GM12878 (cell line): Measurements from ENCODE around the gene DCAF4. TPM values are rescaled to one million over a fixed set of nuclear protein-coding genes. Genes with fewer than 3 reads are reported as not detected.

Experiments used
- ATAC-seq: fragments of 200-7000 bp; cut with Tn5 transposase; 3 replicates; pipeline ENCODE4 v1.9.1; 2020; ENCODE audit warnings: mild to moderate bottlenecking, moderate library complexity
- BruUV-seq: library from RNA; stranded (reverse); fragments of 400-500 nt; replicated peaks from 2 replicates; lab custom pipeline; 2021; lab: Mats Ljungman, UMichigan
- CTCF ChIA-PET: fragments of 300-600 bp; sonication (Branson Sonifier 250); formaldehyde crosslinking; extraction: SDS; loops from one replicate; lab custom pipeline; 2021; ENCODE audit warnings: inconsistent platforms; lab: Yijun Ruan, JAX
- POLR2A ChIA-PET: fragments of 350-600 bp; formaldehyde crosslinking; extraction: SDS; loops from one replicate; lab custom pipeline; 2021; ENCODE audit warnings: inconsistent platforms; lab: Charles Lee
- RAD21 ChIA-PET: fragments of 300-600 bp; sonication (Branson Sonifier 250); formaldehyde crosslinking; loops from one replicate; lab custom pipeline; 2023; ENCODE audit warnings: antibody characterized with exemption; ENCODE audit not compliant: unreplicated experiment; lab: Charles Lee
- SMC1A ChIA-PET: fragments of 300-600 bp; sonication (Branson Sonifier 250); formaldehyde crosslinking; loops from one replicate; lab custom pipeline; 2023; ENCODE audit not compliant: unreplicated experiment, uncharacterized antibody; lab: Charles Lee
- DNase-seq: peaks from one replicate; pipeline ENCODE4 v3.0.0-alpha.2; 2011; ENCODE audit warnings: low read depth, low spot score
- FAIRE-seq: peaks from 3 replicates; lab custom pipeline; 2011; peaks lifted over from hg19 to GRCh38; lab: Jason Lieb, UNC
- H2AFZ ChIP-seq: 2 replicates; pipeline ENCODE4 v1.6.0; 2011; ENCODE audit warnings: low read depth, low read length, control low read depth; ENCODE audit not compliant: control insufficient read depth
- H3K27ac ChIP-seq: 2 replicates; pipeline ENCODE4 v1.5.1; 2011; ENCODE audit warnings: control low read depth; ENCODE audit not compliant: control insufficient read depth, insufficient read depth
- H3K27me3 ChIP-seq, 2 experiments: replicated peaks in 1 of 2; 2 replicates each; pipeline versions ENCODE4 v1.6.0 to v1.6.1; 2011; ENCODE audit warnings: low read length in 1 of 2; ENCODE audit not compliant: control insufficient read depth in 2 of 2, insufficient read depth in 2 of 2
- H3K36me3 ChIP-seq, 2 experiments: 2 replicates each; pipeline ENCODE4 v1.5.1; 2011; ENCODE audit warnings: low read length in 1 of 2; ENCODE audit not compliant: control insufficient read depth in 2 of 2, insufficient read depth in 2 of 2
- H3K4me1 ChIP-seq: 2 replicates; pipeline ENCODE4 v1.6.1; 2011; ENCODE audit warnings: mild to moderate bottlenecking, low read length, moderate library complexity, mixed read lengths; ENCODE audit not compliant: control insufficient read depth, insufficient read depth
- H3K4me2 ChIP-seq: 2 replicates; pipeline ENCODE4 v1.6.0; 2011; ENCODE audit warnings: control low read depth; ENCODE audit not compliant: control insufficient read depth, insufficient read depth
- H3K4me3 ChIP-seq: fragments of 200-600 bp; sonication (generic); 2 replicates; pipeline ENCODE4 v1.5.1; 2016
- H3K79me2 ChIP-seq: 2 replicates; pipeline ENCODE4 v1.6.0; 2011; ENCODE audit warnings: low read length; ENCODE audit not compliant: control insufficient read depth, insufficient read depth
- H3K9ac ChIP-seq: 2 replicates; pipeline ENCODE4 v1.8.0; 2011; ENCODE audit warnings: low read length, control low read depth, mixed read lengths; ENCODE audit not compliant: control insufficient read depth, insufficient read depth
- H3K9me3 ChIP-seq: replicated peaks from 3 replicates; pipeline ENCODE4 v1.5.1; 2011; ENCODE audit warnings: mild to moderate bottlenecking, low read length; ENCODE audit not compliant: control insufficient read depth, insufficient read depth
- H4K20me1 ChIP-seq: 2 replicates; pipeline ENCODE4 v1.6.0; 2011; ENCODE audit not compliant: control insufficient read depth, insufficient read depth
- ASH2L ChIP-seq: fragments of 300-600, 200-600 bp; sonication (generic); IDR thresholded peaks from 2 replicates; pipeline ENCODE4 v1.6.1; 2017; ENCODE audit warnings: low read depth, mild to moderate bottlenecking, borderline replicate concordance
- ATF3 ChIP-seq: IDR thresholded peaks from 2 replicates; pipeline ENCODE4 v1.6.1; 2011; ENCODE audit warnings: low read depth, mild to moderate bottlenecking, low read length, moderate library complexity, borderline replicate concordance; ENCODE audit errors: extremely low read depth
- BACH1 ChIP-seq: fragments of 450-650 bp; IDR thresholded peaks from 2 replicates; pipeline ENCODE4 v1.6.1; 2017; ENCODE audit warnings: mild to moderate bottlenecking, borderline replicate concordance
- CHD1 ChIP-seq: IDR thresholded peaks from 2 replicates; pipeline ENCODE4 v1.6.1; 2012; ENCODE audit warnings: low read depth, low read length, improper control_type of control experiment
- FOS ChIP-seq: IDR thresholded peaks from 3 replicates; pipeline ENCODE4 v1.6.1; 2011; ENCODE audit warnings: borderline replicate concordance; ENCODE audit not compliant: insufficient read length; ENCODE audit errors: extremely low read depth
- FOXK2 ChIP-seq: fragments of 450-650 bp; IDR thresholded peaks from 2 replicates; pipeline ENCODE4 v1.6.1; 2017; ENCODE audit warnings: mild to moderate bottlenecking, moderate library complexity
- HCFC1 ChIP-seq: fragments of 150-350 bp; IDR thresholded peaks from 2 replicates; pipeline ENCODE4 v1.6.1; 2014; ENCODE audit warnings: low read length
- IKZF1 ChIP-seq: fragments of 450-650 bp; conservative IDR thresholded peaks from 2 replicates; pipeline ENCODE4 v1.6.1; 2017; ENCODE audit warnings: antibody characterized with exemption, mild to moderate bottlenecking
- NFXL1 ChIP-seq: fragments of 450-650 bp; IDR thresholded peaks from 2 replicates; pipeline ENCODE4 v1.6.1; 2017; ENCODE audit warnings: antibody characterized with exemption, mild to moderate bottlenecking, borderline replicate concordance
- RAD51 ChIP-seq: fragments of 450-650 bp; IDR thresholded peaks from 2 replicates; pipeline ENCODE4 v1.6.1; 2016; ENCODE audit warnings: moderate library complexity, mild to moderate bottlenecking, inconsistent platforms
- RELB ChIP-seq: fragments of 450-650 bp; IDR thresholded peaks from 2 replicates; pipeline ENCODE4 v1.6.1; 2017; ENCODE audit warnings: low read depth, mild to moderate bottlenecking, moderate library complexity
- RFX5 ChIP-seq: IDR thresholded peaks from 2 replicates; pipeline ENCODE4 v1.6.1; 2011; ENCODE audit warnings: low read depth, low read length, improper control_type of control experiment
- WGBS: methylation state at CpG from one replicate; pipeline ENCODE4 v1.1.6; 2016; ENCODE audit warnings: low lambda C conversion rate; ENCODE audit not compliant: insufficient replicate concordance, insufficient coverage; ENCODE audit errors: missing lambda C conversion rate; 5-methylcytosine and 5-hydroxymethylcytosine counted together
- in situ Hi-C: fragments of 300-500 bp; cut with MboI; formaldehyde crosslinking; loops from 9 replicates; pipeline ENCODE4 v1.14.3; 2018; ENCODE audit warnings: mixed read lengths
- intact Hi-C: fragments of 100-400 bp; cut with micrococcal nuclease; formaldehyde crosslinking; loops from one replicate; pipeline ENCODE4 v1.14.2; 2022; ENCODE audit not compliant: unreplicated experiment
- polyA plus RNA-seq, 11 experiments: library from polyadenylated mRNA; depleted of rRNA in 4 of 11; unstranded in 6 of 11; stranded (reverse) in 5 of 11; fragments of >200 nt; fragmentation: Nextera tagmentation in 4 of 11; fragmentation: Illumina TruSeq in 1 of 11; extraction: Ambion mirVana in 4 of 11; extraction: Trizol in 1 of 11; gene quantifications; 1 replicate in 1 of 11; 2 replicates in 10 of 11; pipeline versions ENCODE4 v1.2.1 to v1.2.3, GENCODE V29; 2011 to 2016; ENCODE audit warnings: inconsistent platforms in 2 of 11, missing spikeins in 2 of 11, low read depth in 1 of 11
- total RNA-seq, 4 experiments: library from RNA; depleted of rRNA in 3 of 4; stranded (reverse); fragments of >200 nt in 3 of 4; fragmentation: Illumina TruSeq in 1 of 4; extraction: Trizol in 1 of 4; gene quantifications; 2 replicates each; pipeline versions ENCODE4 v1.2.1 to v1.2.3, GENCODE V29; 2013 to 2021
- TF ChIP-seq, protein P1 (sequence below): fragments of 450-650 bp; IDR thresholded peaks from 2 replicates; pipeline ENCODE4 v1.6.1; 2018; ENCODE audit warnings: mild to moderate bottlenecking, low read depth, moderate library complexity; ENCODE audit not compliant: partially characterized antibody
- TF ChIP-seq, protein P2 (sequence below): fragments of 150-350 bp; IDR thresholded peaks from 2 replicates; pipeline ENCODE4 v1.6.1; 2014; ENCODE audit warnings: mild to moderate bottlenecking, low read depth, low read length

The DCAF4 gene
- total and polyA plus RNA-seq, 10 of the 15 experiments (the other 5 are each of a cell fraction or from before 2014, with no cell fraction given): 2.6 to 51.1 (median 21.0) TPM

DNA sequence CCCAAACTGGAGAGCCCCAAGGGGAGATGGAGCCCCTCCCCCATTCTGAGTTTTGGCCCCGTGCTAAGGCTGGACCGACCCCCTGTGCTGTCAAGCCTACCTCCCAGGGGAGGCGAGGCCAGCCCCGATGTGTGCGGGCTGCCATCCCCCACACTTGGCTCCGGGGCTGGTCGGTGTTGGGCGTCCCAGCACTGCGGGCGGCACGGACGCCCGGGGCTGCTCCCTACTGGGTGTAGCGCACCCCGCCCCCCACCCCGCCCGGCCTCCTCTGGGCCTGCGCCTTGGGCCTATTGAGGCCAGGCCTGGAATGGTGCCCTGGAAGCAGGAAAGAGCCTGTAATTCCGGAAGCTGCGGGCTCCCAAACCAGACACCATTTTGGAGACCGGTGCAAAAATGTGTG, 2.6 kb downstream of the DCAF4 start:
- H3K79me2 ChIP-seq: peaks cover 32% of the 10 kb centered on the region
- intact Hi-C loops (no loop called here), in situ Hi-C loops (no loop called here)
- TF ChIP-seq ASH2L (no peak), BACH1 (no peak), FOXK2 (no peak), ATF3 (no peak), NFXL1 (no peak), IKZF1 (no peak), CHD1 (no peak), RFX5 (no peak), FOS (no peak), RAD51 (no peak), HCFC1 (no peak), RELB (no peak)
- TF ChIP-seq, protein P1, sequence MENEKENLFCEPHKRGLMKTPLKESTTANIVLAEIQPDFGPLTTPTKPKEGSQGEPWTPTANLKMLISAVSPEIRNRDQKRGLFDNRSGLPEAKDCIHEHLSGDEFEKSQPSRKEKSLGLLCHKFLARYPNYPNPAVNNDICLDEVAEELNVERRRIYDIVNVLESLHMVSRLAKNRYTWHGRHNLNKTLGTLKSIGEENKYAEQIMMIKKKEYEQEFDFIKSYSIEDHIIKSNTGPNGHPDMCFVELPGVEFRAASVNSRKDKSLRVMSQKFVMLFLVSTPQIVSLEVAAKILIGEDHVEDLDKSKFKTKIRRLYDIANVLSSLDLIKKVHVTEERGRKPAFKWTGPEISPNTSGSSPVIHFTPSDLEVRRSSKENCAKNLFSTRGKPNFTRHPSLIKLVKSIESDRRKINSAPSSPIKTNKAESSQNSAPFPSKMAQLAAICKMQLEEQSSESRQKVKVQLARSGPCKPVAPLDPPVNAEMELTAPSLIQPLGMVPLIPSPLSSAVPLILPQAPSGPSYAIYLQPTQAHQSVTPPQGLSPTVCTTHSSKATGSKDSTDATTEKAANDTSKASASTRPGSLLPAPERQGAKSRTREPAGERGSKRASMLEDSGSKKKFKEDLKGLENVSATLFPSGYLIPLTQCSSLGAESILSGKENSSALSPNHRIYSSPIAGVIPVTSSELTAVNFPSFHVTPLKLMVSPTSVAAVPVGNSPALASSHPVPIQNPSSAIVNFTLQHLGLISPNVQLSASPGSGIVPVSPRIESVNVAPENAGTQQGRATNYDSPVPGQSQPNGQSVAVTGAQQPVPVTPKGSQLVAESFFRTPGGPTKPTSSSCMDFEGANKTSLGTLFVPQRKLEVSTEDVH: no peak
- TF ChIP-seq, protein P2, sequence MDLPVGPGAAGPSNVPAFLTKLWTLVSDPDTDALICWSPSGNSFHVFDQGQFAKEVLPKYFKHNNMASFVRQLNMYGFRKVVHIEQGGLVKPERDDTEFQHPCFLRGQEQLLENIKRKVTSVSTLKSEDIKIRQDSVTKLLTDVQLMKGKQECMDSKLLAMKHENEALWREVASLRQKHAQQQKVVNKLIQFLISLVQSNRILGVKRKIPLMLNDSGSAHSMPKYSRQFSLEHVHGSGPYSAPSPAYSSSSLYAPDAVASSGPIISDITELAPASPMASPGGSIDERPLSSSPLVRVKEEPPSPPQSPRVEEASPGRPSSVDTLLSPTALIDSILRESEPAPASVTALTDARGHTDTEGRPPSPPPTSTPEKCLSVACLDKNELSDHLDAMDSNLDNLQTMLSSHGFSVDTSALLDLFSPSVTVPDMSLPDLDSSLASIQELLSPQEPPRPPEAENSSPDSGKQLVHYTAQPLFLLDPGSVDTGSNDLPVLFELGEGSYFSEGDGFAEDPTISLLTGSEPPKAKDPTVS: no peak
- BruUV-seq: no TSS peak
- RAD21 ChIA-PET: no interaction called here
- no peak overlapping the region for H2AFZ ChIP-seq
- 98% methylated on average over 20 of the region's 21 CpGs for WGBS
- ATAC-seq: no peak
- H3K36me3 ChIP-seq: no peaks in the 10 kb centered on the region
- no peak for DNase-seq
- H3K9me3 ChIP-seq: no peaks in the 10 kb centered on the region
- SMC1A ChIA-PET: no interaction called here
- no peak overlapping the region for H3K4me2 ChIP-seq
- CTCF ChIA-PET: no interaction called here
- no peak overlapping the region for H3K4me3 ChIP-seq
- no peaks in the 10 kb centered on the region for H4K20me1 ChIP-seq
- H3K9ac ChIP-seq: no peak overlapping the region
- FAIRE-seq: no peak
- H3K27ac ChIP-seq: no peak overlapping the region
- H3K4me1 ChIP-seq: no peaks in the 10 kb centered on the region; the same call in 1 of the 2 replicates
- no peaks in the 10 kb centered on the region for H3K27me3 ChIP-seq
- POLR2A ChIA-PET: no interaction called here
